ENCODE results near the gene BBS9.

BBS9 gene

DNA sequence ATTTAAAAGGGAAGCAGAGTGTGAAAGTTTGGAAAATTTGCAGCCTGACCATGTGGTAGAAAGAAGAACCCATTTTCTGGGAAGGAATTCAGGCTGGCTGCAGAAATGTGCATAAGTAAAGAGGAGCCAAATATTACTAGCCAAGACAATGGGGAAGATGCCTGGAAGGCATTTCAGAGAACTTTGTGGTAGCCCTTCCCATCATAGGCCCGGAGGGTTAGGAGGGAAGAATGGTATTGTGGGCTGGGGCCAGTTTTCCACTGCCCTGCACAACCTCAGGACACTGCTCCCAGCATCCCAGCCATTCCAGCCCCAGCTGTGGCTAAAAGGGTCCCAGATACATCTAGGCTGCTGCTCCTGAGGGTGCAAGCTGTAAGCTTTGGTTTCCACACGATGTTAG, 497.5 kb downstream of the BBS9 start:
- DNase-seq: no peak

DNA sequence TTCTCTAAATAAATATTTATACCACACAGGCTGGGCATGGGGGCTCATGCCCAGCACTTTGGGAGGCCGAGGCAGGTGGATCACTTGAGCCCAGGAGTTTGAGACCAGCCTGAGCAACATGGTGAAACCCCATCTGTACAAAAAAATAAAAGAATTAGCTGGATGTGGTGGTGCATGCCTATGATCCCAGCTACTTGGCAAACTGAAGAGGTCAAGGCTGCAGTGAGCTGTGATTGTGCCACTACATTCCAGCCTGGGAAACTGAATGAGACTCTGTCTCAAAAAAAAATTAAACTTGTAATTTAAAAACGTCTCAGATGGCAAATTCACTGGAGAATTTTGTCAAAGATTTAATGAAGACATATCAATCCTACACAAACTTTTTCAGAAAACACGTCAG, 498.4 kb downstream of the BBS9 start:
- no peak for DNase-seq

DNA sequence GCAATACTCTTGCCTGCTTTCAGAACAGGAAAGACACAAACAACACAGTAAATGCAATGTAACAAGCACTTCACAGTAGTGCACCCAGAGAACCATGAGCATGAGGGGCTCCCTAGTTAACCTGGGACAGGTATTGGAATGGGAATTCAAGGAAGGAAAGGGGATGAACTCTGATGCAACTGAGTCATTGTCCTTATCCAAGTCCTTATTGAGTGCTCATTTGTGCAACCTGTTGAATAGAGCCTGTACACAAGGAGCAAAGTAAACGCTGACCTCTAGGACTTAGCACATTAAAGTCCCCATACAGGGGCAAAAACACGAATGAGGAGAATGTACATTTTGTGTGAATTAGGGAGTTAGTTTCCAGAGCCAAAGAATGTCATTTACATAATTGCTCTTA, 499.5 kb downstream of the BBS9 start:
- DNase-seq: no peak

DNA sequence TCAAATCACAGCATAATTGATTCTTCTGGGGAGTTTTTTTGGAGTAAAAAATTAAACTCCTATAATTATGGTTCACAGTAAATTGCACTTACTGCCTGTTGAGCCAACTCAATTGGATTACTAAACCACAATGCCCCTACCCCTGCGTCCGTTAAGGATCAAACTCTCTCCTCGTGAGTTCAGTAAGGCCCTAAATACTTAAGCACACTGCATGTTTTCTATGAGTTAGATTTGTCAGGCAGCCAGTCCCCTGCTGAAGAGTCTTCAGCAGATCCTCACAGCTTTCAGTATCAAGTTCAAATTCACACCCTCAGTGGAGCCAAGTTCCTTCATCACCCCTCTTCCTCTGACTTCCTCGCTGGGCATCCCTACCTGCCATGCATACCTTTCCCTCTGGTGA, 501.0 kb downstream of the BBS9 start:
- no peak for DNase-seq

DNA sequence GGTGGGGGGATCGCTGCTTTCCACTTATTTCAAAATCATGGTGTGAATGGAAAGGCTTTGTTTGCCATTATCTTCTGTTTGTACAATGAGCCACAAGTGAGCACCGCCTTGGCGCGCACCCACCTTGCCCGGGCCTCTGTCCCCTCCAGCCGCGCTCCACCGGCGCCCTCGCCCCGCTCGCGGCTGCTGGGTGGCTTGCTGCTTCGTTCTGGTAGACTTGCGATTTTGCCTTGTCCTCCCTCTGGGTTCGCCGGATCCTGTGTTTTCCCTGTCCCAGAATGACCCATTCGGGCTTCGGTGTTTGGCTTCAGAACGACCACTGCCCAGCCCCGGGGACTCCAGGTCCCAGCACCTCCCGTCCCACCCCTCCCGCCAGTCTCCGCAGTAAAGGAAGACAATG, 503.0 kb downstream of the BBS9 start:
- DNase-seq: no peak

DNA sequence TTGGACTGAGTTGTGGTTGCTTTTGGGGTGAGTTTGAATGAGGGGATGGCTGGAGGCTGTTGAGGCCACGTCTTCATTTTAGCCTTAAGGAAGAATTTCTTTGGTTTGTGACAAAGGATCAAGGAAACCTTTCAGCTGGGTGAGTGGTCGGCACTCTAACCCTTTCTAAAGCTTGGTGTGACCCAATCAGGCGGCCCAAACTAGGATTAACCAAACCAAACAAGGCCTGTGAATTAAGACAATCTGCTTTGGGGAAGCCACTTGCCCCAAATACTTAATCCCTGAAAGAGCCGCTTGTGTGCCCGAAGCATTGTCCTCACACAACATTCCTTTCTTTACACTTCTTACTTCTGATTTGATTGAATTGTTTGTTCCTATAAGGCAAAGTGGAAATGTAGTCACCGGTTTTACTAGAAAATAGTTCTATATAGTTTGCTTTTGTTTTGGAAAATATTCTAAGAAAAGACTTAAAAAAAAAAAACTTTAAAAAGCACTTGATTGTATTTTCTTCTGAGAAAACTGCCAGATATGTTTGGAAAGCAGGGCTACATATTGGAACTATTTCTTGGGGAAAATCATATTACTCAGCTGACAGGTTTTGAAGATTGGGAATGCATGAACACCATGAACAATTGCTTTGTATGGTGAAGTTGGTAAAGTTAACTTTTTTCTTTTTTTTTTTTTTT, 503.6 kb downstream of the BBS9 start:
- no peak for DNase-seq

DNA sequence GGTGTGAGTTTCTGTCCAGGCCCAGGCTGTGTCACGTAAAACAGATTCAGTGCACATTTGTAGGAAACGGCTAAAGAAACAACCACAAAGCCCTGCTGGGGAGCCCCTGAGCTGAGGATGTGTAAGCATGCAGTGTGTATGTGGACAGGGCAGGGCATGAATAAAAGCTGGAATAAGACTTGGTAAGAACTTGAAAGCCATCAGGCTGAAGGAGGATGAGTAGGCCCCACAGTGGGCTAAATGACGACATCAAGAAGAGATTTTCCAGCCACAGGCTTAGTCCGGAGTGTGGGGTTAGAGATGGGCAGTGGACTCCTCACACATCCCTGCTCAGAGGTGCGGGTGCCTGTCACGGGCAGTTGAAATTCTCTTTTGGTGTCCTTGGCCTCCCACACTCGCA, 505.2 kb downstream of the BBS9 start:
- no peak for DNase-seq

DNA sequence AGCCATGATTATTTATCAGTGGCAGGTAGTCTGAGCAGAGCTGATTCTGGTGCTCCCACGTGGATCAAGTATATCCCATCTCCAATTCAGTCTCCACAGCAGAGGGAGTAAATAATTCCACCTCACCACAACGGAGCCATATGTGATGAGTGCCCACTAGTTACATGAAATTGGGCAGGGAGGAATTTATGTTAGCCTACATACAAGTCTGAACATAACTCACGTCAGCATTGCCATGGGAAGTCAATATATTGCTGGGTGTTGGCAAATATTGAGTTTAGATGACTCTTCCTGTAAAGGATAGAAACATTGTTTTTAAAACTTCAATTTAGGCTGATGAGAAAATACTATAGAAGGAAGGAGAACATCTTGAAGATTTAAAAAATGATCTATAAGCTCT, 507.0 kb downstream of the BBS9 start:
- DNase-seq: no peak

DNA sequence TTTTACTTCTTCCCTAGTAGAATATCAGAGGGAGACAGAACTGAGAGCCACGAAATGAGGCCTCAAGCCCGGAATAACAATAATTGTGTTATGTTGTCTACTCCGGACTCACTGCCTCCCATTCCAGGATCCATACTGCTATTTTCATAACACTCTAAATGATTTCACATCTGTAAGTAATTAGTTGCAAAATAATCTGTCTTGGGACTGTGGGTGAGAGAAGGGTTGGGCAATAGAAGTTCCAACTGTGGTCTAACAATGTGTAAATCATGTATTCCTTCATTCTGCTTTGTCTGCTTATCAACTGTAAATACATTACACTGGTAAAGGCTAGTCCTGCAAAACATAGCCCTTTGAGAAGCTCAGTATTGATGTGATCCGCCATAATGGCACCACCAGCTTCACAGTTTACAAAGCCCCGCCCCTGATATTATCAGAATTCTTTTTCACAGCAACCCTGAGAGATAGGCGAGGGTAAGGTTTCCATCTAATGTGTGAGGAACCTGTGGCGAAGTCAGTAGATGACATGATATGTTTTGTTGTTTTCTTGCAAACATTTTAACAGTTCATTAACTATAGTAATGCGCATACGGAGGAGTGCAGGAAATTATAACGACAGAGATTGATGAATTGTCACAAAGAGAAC, 510.3 kb downstream of the BBS9 start:
- no peak for DNase-seq

DNA sequence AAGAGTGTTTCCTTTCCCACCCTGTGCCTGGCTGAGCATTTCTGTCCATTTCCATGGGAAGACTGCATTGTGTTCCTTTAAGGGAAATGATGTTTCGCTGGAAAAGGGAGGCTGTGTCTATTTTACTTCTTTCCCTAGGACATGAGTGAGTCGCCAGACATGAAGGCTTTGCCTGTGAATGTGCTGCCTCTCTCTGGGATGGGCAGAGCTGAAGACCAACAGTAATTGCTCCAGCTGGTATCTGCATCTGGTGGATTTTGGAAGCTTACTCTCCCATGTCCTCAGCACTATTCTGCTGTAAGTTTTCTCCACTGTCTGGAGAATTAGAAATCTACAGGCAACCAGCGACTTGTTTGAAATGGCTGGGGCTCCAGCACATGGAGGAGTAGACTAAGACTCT, 511.4 kb downstream of the BBS9 start:
- no peak for DNase-seq

DNA sequence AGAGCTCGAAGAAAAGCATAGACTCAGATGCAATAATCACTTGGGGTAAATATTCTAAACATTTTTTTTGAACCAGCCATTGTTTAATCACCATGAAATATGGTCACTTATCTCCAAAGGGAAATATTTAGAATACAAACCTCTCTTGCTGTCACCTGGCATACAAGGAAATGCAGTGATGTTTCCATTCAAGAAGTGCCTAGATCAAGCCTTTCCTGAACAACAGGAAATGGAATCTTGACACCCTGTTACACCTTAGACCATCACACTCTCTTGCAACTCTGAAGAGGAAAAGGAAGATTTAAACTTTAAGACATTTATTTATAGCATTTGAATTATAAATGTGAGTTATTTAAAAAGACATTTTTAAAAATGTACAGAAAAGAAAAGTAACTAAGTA, 512.9 kb downstream of the BBS9 start:
- no peak for DNase-seq

DNA sequence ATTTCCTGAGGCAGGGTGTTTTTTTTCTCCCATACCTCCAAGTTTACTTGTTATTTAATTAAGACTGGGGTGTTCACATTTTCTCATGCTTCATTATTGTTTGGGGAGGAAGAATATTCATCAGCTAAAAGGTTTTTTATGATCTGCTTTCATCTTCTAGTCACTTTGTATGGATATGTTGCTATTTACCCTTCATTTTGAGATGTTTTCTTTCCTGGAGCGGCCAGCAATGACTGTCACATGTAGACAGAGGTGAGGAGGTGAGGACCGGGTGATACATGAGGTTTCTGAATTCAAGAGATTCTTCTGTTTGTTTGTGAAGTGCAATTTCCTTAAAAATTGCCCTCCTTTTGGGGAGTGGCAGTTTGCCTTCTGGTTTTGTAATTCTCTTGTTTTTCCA, 514.2 kb downstream of the BBS9 start:
- DNase-seq: no peak

DNA sequence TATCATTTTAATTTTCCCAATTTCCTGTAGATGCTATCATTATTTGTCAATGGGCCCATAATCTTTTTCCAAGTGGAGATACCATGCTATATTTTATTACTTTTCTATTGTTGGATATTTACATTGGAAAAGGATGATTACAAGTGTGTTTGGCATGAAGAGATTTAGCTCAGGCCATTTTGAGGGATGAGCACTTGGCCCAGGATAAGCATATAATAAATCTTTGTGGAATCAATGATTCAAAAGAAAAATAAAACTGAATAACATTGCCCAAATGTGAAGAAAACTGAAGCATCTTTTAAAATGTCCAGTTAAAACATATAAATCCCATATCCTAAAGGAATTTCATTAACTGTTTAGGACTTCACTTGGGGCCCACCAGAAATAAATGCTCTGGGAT, 515.1 kb downstream of the BBS9 start:
- DNase-seq: no peak

DNA sequence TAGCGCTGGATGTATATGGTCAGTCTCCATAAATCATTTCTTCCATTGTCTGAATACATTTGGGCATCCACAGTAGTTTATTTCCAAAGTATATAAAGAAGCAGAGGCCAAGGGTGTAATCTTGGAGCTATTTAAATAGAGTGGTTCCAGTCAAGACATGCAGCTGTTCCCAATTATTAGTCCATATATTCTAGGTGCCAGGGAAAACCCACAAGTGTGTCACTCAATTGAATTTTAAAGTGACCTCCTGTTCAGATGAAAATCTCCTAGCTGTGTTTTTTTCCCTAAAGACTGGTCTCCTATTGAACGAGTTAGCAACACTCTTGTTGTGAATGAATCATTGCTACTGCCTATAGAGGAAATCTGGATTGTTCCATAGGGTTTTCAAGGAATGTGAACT, 515.7 kb downstream of the BBS9 start:
- no peak for DNase-seq

DNA sequence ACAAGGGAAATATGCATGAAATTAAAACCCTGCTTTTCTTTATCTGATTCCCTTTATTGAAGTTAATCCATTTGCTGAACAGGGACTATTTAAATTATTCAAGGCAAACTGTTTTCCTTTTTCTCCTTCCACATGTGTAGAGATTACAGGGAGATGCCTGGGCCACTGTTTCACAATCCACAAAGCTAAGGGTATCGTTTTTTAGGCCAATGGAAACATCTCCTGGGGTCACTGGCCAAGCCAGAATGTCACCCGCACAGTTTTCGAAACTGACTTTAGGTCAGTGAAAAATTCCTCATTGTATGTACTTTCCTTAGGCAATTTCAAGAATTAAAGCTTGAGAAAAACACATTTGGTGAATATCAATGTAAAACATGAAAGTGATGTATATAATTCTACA, 516.8 kb downstream of the BBS9 start:
- DNase-seq: no peak

DNA sequence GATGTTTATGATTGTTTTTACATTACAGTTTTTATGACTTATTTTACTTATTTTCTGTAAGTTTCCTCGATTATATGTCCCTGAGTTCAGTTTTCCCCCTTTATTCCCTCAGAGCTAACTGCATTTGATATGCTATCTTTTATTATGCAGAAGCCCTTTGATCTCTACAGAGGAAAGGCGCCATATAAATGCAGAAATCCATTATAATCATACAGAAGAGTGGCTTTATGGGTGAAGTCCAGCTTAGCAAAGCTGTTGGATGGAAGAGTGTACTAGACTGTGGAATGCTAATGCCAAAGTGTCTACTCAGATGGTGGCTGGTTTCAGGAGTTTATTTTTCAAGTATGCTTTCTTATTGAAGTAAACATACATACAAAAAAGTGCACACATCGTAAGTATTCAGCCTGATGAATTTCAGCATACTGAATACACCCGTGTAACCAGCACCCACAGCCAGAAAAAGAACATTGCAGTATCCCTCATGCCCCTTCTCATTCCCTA, 517.6 kb downstream of the BBS9 start:
- no peak for DNase-seq

DNA sequence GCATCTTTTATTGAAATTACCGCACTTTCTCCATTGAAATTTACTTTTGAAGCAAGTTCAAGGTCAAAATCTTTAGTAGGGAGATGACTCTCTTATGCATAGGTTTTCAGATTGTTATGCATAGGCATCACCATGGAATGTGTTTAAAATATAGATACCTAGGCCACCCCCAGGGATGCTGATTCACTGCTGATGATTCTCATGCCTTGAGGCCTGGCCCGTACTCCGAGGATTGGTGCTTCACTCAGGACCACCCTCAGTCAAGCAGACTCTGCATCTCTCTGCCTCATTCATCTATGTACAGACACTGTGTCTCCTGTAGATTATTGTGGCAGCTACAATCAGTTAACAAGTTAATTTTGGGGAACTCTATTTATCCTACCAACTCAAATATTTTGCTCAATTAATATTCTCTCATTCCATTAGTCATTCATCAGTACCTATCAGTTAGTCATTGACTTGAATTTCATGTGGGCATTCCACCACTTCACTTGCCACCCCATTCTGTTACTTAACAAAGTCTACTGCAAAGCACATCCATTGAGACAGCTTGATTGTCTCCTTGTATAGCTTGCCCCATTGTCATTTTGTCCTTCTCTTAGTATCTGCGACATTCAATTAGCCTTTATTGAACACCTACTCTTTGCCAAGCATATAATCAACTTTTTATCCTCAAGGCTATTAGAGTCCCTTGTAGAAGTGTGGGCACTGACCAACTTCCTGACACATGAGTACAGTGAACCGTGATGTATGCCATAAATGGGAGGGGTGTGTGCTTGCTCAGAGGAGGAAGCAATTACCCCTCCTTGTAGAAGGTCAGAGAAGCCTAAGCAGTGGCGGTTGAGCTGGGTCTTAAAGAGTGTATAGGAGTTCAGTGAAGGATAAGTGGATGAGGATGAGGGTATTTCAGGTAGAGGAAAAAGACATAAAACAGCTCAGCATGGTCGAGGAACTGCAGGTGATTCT, 520.4 kb downstream of the BBS9 start:
- DNase-seq: no peak

DNA sequence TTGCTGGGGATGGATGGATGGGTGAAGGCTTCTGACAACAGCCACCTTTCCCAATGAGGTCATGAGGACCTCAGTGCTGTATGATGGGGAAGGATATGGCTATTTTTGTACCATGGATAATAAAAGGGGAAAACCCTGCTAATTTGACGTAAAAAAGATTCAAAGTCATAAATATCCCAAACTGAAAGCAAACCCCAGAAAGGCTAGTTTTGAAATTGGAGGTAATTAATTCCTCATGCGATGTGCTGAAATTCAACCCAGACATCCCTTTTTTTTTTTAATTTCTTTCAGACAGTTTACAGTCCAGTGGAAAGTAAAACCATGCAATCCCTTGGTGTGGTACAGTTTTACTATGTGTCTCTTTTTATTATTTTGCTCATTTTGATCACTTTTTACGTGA, 521.5 kb downstream of the BBS9 start:
- no peak for DNase-seq

DNA sequence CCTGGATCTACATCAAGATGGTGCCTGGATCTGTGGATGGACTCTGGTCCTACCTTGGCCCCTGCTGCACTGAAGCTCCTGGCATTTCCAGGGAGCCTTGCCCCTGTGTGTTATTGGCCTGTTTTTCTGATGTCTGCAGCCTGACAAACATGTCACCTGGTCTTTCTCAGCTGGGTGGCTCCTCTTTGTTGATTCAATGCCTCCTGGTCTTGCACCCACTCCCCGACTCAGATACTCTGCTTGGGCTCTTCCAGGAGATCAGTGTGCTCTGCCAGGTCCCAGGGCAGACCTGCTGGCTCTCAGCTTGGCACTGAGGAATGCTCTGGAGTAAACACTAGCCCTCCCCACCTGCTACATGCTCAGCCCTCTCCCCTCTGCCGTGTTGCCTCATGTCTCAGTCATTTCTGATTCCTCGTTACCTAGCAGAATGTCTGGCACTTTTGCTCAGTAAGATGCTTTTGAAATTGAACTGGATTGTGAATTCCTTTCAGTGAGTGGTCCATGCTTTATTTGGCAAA, 522.7 kb downstream of the BBS9 start:
- no peak for DNase-seq

DNA sequence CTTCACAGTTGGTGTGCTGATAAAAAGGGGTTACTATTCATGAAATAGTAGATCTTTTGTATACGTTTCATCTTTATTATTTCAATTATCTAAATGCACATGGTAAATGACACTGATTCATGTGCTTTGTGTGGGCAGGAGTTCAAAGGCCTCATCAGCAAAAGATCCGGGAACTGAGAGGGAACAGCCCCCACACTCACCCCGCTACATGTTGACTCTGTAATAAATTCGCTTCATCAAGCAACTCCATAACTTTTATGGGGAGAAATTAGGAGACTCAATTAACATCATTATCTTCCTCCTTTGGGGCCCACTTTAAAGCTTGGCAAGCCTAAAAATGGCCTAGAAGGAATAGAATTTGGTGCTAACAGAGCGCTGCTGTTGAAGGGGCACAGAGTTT, 525.3 kb downstream of the BBS9 start:
- DNase-seq: no peak
